Naive thymus-derived CD4-positive, alpha-beta T cell (primary cell): Measurements from ENCODE around the gene SEH1L. TPM values are rescaled to one million over a fixed set of nuclear protein-coding genes. Genes with fewer than 3 reads are reported as not detected.
A peak's percentile ranks its signal among the peaks of the same experiment; 100 is the strongest.

ENCODE experiments used
- ATAC-seq: fragments of 150-1000 bp; cut with Tn5 transposase; 2 replicates; pipeline ENCODE4 v1.10.0; 2021; ENCODE audit warnings: mild to moderate bottlenecking, moderate library complexity
- CTCF ChIA-PET: fragments of 350-600 bp; sonication (Branson Sonifier 250); formaldehyde crosslinking; loops from one replicate; lab custom pipeline; 2021; ENCODE audit warnings: antibody characterized with exemption; lab: Charles Lee
- POLR2A ChIA-PET: fragments of 350-600 bp; sonication (Branson Sonifier 250); formaldehyde crosslinking; loops from one replicate; lab custom pipeline; 2021; ENCODE audit warnings: antibody characterized with exemption, inconsistent platforms; lab: Charles Lee
- DNase-seq, 9 donors: peaks; one replicate each; pipeline versions ENCODE4 v3.0.0 to v3.0.0-alpha.2; 2020 to 2022; ENCODE audit warnings: mixed read lengths in 1 of 9
- H3K27ac ChIP-seq: one replicate; pipeline ENCODE4 v1.7.0; 2013; ENCODE audit warnings: mild to moderate bottlenecking, low read depth, low read length, moderate library complexity
- H3K27me3 ChIP-seq, 2 donors: one replicate each; pipeline ENCODE4 v1.7.0; 2013; ENCODE audit warnings: low read length in 2 of 2, mild to moderate bottlenecking in 2 of 2, moderate library complexity in 2 of 2; ENCODE audit not compliant: control insufficient read depth in 2 of 2, insufficient read depth in 2 of 2
- H3K36me3 ChIP-seq, 3 experiments: 1 replicate in 2 of 3; 2 replicates in 1 of 3; pipeline ENCODE4 v1.7.0; 2013; ENCODE audit warnings: low read length in 3 of 3, mild to moderate bottlenecking in 3 of 3, moderate library complexity in 1 of 3; ENCODE audit not compliant: insufficient read depth in 3 of 3, control insufficient read depth in 2 of 3
- H3K4me1 ChIP-seq, 2 donors: one replicate each; pipeline ENCODE4 v1.7.0; 2013; ENCODE audit warnings: low read length in 2 of 2, mild to moderate bottlenecking in 2 of 2, moderate library complexity in 1 of 2; ENCODE audit not compliant: control insufficient read depth in 2 of 2, insufficient read depth in 2 of 2
- H3K4me3 ChIP-seq: 2 replicates; pipeline ENCODE4 v1.7.0; 2013; ENCODE audit warnings: mild to moderate bottlenecking, low read length
- H3K9me3 ChIP-seq, 3 experiments: 1 replicate in 2 of 3; 2 replicates in 1 of 3; pipeline ENCODE4 v1.7.0; 2013; ENCODE audit warnings: low read length in 3 of 3; ENCODE audit not compliant: control insufficient read depth in 2 of 3
- H3K27ac Mint-ChIP-seq, 9 donors: one replicate each; pipeline ENCODE4 v1.8.0; 2020 to 2022; ENCODE audit warnings: mixed read lengths in 9 of 9, mild to moderate bottlenecking in 8 of 9, moderate library complexity in 5 of 9, inconsistent platforms in 2 of 9
- H3K27me3 Mint-ChIP-seq, 5 donors: one replicate each; pipeline ENCODE4 v1.8.0; 2021 to 2022; ENCODE audit warnings: mixed read lengths in 5 of 5, mild to moderate bottlenecking in 1 of 5
- H3K36me3 Mint-ChIP-seq, 5 donors: one replicate each; pipeline ENCODE4 v1.8.0; 2020 to 2022; ENCODE audit warnings: mixed read lengths in 5 of 5, mild to moderate bottlenecking in 3 of 5, inconsistent platforms in 1 of 5
- H3K4me1 Mint-ChIP-seq, 7 donors: one replicate each; pipeline ENCODE4 v1.8.0; 2020 to 2022; ENCODE audit warnings: mixed read lengths in 7 of 7, mild to moderate bottlenecking in 3 of 7, inconsistent platforms in 1 of 7
- H3K4me3 Mint-ChIP-seq, 10 donors: one replicate each; pipeline ENCODE4 v1.8.0; 2020 to 2022; ENCODE audit warnings: mild to moderate bottlenecking in 10 of 10, mixed read lengths in 10 of 10, moderate library complexity in 6 of 10, inconsistent platforms in 2 of 10
- H3K9me3 Mint-ChIP-seq, 11 donors: one replicate each; pipeline ENCODE4 v1.8.0; 2020 to 2022; ENCODE audit warnings: mixed read lengths in 11 of 11, mild to moderate bottlenecking in 4 of 11, inconsistent platforms in 1 of 11, moderate library complexity in 1 of 11
- intact Hi-C, 2 donors: fragments of 100-400 bp; cut with micrococcal nuclease; formaldehyde crosslinking; loops; one replicate each; pipeline ENCODE4 v1.15.1; 2023
- polyA plus RNA-seq, 2 donors: library from polyadenylated mRNA; unstranded; fragments of 300-500 nt; fragmentation: Illumina TruSeq; gene quantifications; one replicate each; pipeline ENCODE4 v1.2.3, GENCODE V29; 2021
- total RNA-seq, 6 experiments: library from RNA in 5 of 6; stranded (reverse) in 5 of 6; gene quantifications; 1 replicate in 5 of 6; 2 replicates in 1 of 6; pipeline ENCODE4 v1.2.3 and lab custom pipeline; 2021 to 2026

SEH1L gene
- total and polyA plus RNA-seq, 7 experiments from 2014 or later, result 28.4 to 54.2 (median 34.1) TPM

GRCh38 chr18:12934454-12935071 lies 13.2 kb upstream of the SEH1L start:
- H3K9me3 Mint-ChIP-seq, result no peaks in the 10 kb centered on the region
- ATAC-seq (peak; percentile 92), DNase-seq (peak; percentile 53 to 79 (median 71))
- Histone ChIP-seq H3K4me3 (no peak overlapping the region), H3K9me3 (no peaks in the 10 kb centered on the region), H3K27ac (no peak overlapping the region), H3K27me3 (no peaks in the 10 kb centered on the region), H3K4me1 (peaks cover 0 to 6% of the 10 kb centered on the region in 2 donors), H3K36me3 (no peaks in the 10 kb centered on the region)
- peak overlapping the region in 2 of 9 donors; percentile 17 to 21 for H3K27ac Mint-ChIP-seq
- intact Hi-C loops, result loop anchor here (1.0 to 5.0 kb wide), 7 partner anchors 13 to 606 kb away; no protein-coding TSS in a partner anchor
- H3K36me3 Mint-ChIP-seq, result no peaks in the 10 kb centered on the region
- CTCF ChIA-PET, result interaction anchor here (0.6 to 4.2 kb wide), 15 partner anchors 19 to 793 kb away, joined by 3 to 62 read pairs (median 6); no protein-coding TSS in a partner anchor
- peak overlapping the region in 2 of 10 donors; percentile 38 to 41 for H3K4me3 Mint-ChIP-seq
- POLR2A ChIA-PET, result interaction anchor here (0.8 to 1.5 kb wide), 4 partner anchors 51 to 210 kb away, joined by 3 to 6 read pairs (median 4); partner anchors contain the start of gene PTPN2
- H3K4me1 Mint-ChIP-seq, result peaks cover 0 to 5% (median 4%) of the 10 kb centered on the region in 7 donors
- peaks cover 3 to 16% (median 8%) of the 10 kb centered on the region in 5 donors for H3K27me3 Mint-ChIP-seq

GRCh38 chr18:12939162-12939561 lies 8.6 kb upstream of the SEH1L start:
- peaks cover 3 to 11% (median 8%) of the 10 kb centered on the region in 5 donors for H3K27me3 Mint-ChIP-seq
- DNase-seq, result no peak
- intact Hi-C loops, result no loop called here
- H3K4me3 ChIP-seq, result no peak overlapping the region
- ATAC-seq, result no peak
- H3K9me3 Mint-ChIP-seq, result no peaks in the 10 kb centered on the region
- H3K27ac Mint-ChIP-seq, result no peak overlapping the region
- H3K4me1 Mint-ChIP-seq, result peaks cover 0 to 5% (median 4%) of the 10 kb centered on the region in 7 donors
- no peaks in the 10 kb centered on the region for H3K27me3 ChIP-seq
- H3K27ac ChIP-seq, result no peak overlapping the region
- H3K36me3 Mint-ChIP-seq, result no peaks in the 10 kb centered on the region
- CTCF ChIA-PET, result interaction anchor here (0.6 kb wide), 1 partner anchor 218 kb away, joined by 3 read pairs; no protein-coding TSS in a partner anchor
- no peak overlapping the region for H3K4me3 Mint-ChIP-seq
- POLR2A ChIA-PET, result interaction anchor here (0.5 kb wide), 1 partner anchor 9 kb away, joined by 3 read pairs; no protein-coding TSS in a partner anchor
- no peaks in the 10 kb centered on the region for H3K36me3 ChIP-seq
- H3K9me3 ChIP-seq, result no peaks in the 10 kb centered on the region
- no peaks in the 10 kb centered on the region for H3K4me1 ChIP-seq

- Mint-ChIP-seq H3K4me1 (peaks cover 7 to 19% (median 18%) of the 10 kb centered on the region in 7 donors), H3K27ac (peak overlapping the region in 1 of 9 donors; percentile 74), H3K4me3 (no peak overlapping the region), H3K9me3 (peaks cover 0 to 1% (median 0%) of the 10 kb centered on the region in 11 donors), H3K27me3 (no peaks in the 10 kb centered on the region), H3K36me3 (peaks cover 0 to 4% (median 0%) of the 10 kb centered on the region in 5 donors)
- Histone ChIP-seq H3K4me1 (peaks cover 0 to 4% of the 10 kb centered on the region in 2 donors), H3K36me3 (no peaks in the 10 kb centered on the region), H3K9me3 (no peaks in the 10 kb centered on the region), H3K27ac (no peak overlapping the region), H3K4me3 (no peak overlapping the region), H3K27me3 (no peaks in the 10 kb centered on the region)
- CTCF ChIA-PET, result no interaction called here
- POLR2A ChIA-PET, result interaction anchor here (0.6 kb wide), 1 partner anchor 265 kb away, joined by 3 read pairs; no protein-coding TSS in a partner anchor
- intact Hi-C loops, result no loop called here
- ATAC-seq, result no peak
- no peak for DNase-seq
Observed at GRCh38 chr18:12943215-12943614, 4.6 kb upstream of the SEH1L start.

GRCh38 chr18:12944709-12945108 lies 3.1 kb upstream of the SEH1L start:
- Mint-ChIP-seq H3K4me3 (no peak overlapping the region), H3K36me3 (peaks cover 0 to 13% (median 0%) of the 10 kb centered on the region in 5 donors), H3K27me3 (no peaks in the 10 kb centered on the region), H3K4me1 (peaks cover 7 to 26% (median 22%) of the 10 kb centered on the region in 7 donors), H3K27ac (no peak overlapping the region), H3K9me3 (peaks cover 0 to 10% (median 0%) of the 10 kb centered on the region in 11 donors)
- ATAC-seq (no peak), DNase-seq (no peak)
- Histone ChIP-seq H3K4me1 (peaks cover 4 to 8% of the 10 kb centered on the region in 2 donors), H3K9me3 (no peaks in the 10 kb centered on the region), H3K27me3 (no peaks in the 10 kb centered on the region), H3K4me3 (no peak overlapping the region), H3K36me3 (no peaks in the 10 kb centered on the region), H3K27ac (no peak overlapping the region)
- ChIA-PET POLR2A (interaction anchor here (0.6 to 1.2 kb wide), 2 partner anchors 46 to 193 kb away, joined by 3 read pairs; partner anchors contain the start of gene CEP192), CTCF (interaction anchor here (0.6 kb wide), 1 partner anchor 240 kb away, joined by 3 read pairs; no protein-coding TSS in a partner anchor)
- intact Hi-C loops, result loop anchor here in 1 of 2 donors (5.0 kb wide), 2 partner anchors 433 to 493 kb away; no protein-coding TSS in a partner anchor

- Mint-ChIP-seq H3K4me3 (peak overlapping the region; percentile 89 to 98 (median 95)), H3K4me1 (peaks cover 13 to 47% (median 38%) of the 10 kb centered on the region in 7 donors), H3K9me3 (peaks cover 0 to 11% (median 0%) of the 10 kb centered on the region in 11 donors), H3K27me3 (no peaks in the 10 kb centered on the region), H3K36me3 (peaks cover 0 to 21% (median 0%) of the 10 kb centered on the region in 5 donors), H3K27ac (peak overlapping the region; percentile 93 to 99 (median 96))
- intact Hi-C loops, result loop anchor here (1.0 to 5.0 kb wide), 15 partner anchors 12 to 1096 kb away; partner anchors contain the start of genes AFG3L2 (in 2 of the 2), CEP192 (in 2 of the 2), CEP76 (in 1 of the 2) and IMPA2 (in 1 of the 2)
- no peaks in the 10 kb centered on the region for H3K27me3 ChIP-seq
- no peaks in the 10 kb centered on the region for H3K9me3 ChIP-seq
- H3K4me1 ChIP-seq, result peaks cover 13 to 15% of the 10 kb centered on the region in 2 donors
- DNase-seq (no peak), ATAC-seq (no peak)
- CTCF ChIA-PET, result interaction anchor here (1.1 kb wide), 1 partner anchor 244 kb away, joined by 4 read pairs; the partner anchor contains the start of gene CEP76
- peak overlapping the region; percentile 84 for H3K27ac ChIP-seq
- POLR2A ChIA-PET, result interaction anchor here (0.9 to 2.1 kb wide), 2 partner anchors 55 to 244 kb away, joined by 3 to 13 read pairs; partner anchors contain the start of genes CEP76 and PSMG2
- no peaks in the 10 kb centered on the region for H3K36me3 ChIP-seq
- peak overlapping the region; percentile 75 for H3K4me3 ChIP-seq
Observed at GRCh38 chr18:12946549-12947284, 1.1 kb upstream of the SEH1L start.
